WTC11 (cell line): ENCODE measurements around the gene IQSEC1.

Experiments used
- ATF3 ChIP-seq: sonication (generic); formaldehyde crosslinking; conservative IDR thresholded peaks from 2 replicates; pipeline ENCODE4 v1.8.1; 2022; ENCODE audit warnings: mild to moderate bottlenecking, missing genetic modification reagents
- CTCF ChIP-seq: fragments of 200-600 bp; IDR thresholded peaks from 2 replicates; pipeline ENCODE4 v1.8.0; 2022; ENCODE audit warnings: antibody characterized with exemption
- ESRRA ChIP-seq: sonication (generic); formaldehyde crosslinking; IDR thresholded peaks from 2 replicates; pipeline ENCODE4 v1.8.1; 2022; ENCODE audit warnings: mild to moderate bottlenecking, missing genetic modification reagents, borderline replicate concordance
- GABPB1 ChIP-seq: sonication (generic); formaldehyde crosslinking; IDR thresholded peaks from 2 replicates; pipeline ENCODE4 v1.8.1; 2023; ENCODE audit warnings: mild to moderate bottlenecking, missing genetic modification reagents
- JAZF1 ChIP-seq: fragments of 250-450 bp; sonication (Bioruptor Pico); IDR thresholded peaks from 2 replicates; pipeline ENCODE4 v1.9.0; 2021; ENCODE audit warnings: moderate library complexity, mild to moderate bottlenecking, inconsistent platforms
- NR3C1 ChIP-seq: sonication (generic); formaldehyde crosslinking; conservative IDR thresholded peaks from 2 replicates; pipeline ENCODE4 v1.8.1; 2023; ENCODE audit warnings: low read depth, mild to moderate bottlenecking, missing genetic modification reagents
- PREB ChIP-seq: sonication (generic); formaldehyde crosslinking; IDR thresholded peaks from 2 replicates; pipeline ENCODE4 v1.8.1; 2022; ENCODE audit warnings: mild to moderate bottlenecking, missing genetic modification reagents, moderate library complexity, borderline replicate concordance
- TCF7 ChIP-seq: sonication (generic); formaldehyde crosslinking; IDR thresholded peaks from 2 replicates; pipeline ENCODE4 v1.8.0; 2022; ENCODE audit warnings: mild to moderate bottlenecking, low read depth, missing genetic modification reagents, moderate library complexity
- TEAD1 ChIP-seq: sonication (generic); formaldehyde crosslinking; IDR thresholded peaks from 2 replicates; pipeline ENCODE4 v1.8.0; 2022; ENCODE audit warnings: mild to moderate bottlenecking, missing genetic modification reagents

GRCh38 chr3:13106308-13107001 is 33.2 kb upstream of the IQSEC1 start:
- TF ChIP-seq TCF7 (CRISPR knock-in tag), result no peak
- TF ChIP-seq CTCF, result no peak
- no peak for TF ChIP-seq ATF3 (CRISPR knock-in tag)
- no peak for TF ChIP-seq TEAD1 (CRISPR knock-in tag)
- no peak for TF ChIP-seq NR3C1 (CRISPR knock-in tag)
- no peak for TF ChIP-seq ESRRA
- no peak for TF ChIP-seq JAZF1 (CRISPR knock-in tag)
- no peak for TF ChIP-seq PREB (CRISPR knock-in tag)
- TF ChIP-seq GABPB1 (CRISPR knock-in tag), result no peak
